ENCODE results near the gene MCF2L.
"Not testable (repeated sequence)": the region's sequence is repeated elsewhere in the genome, so short reads cannot be mapped to it uniquely, and the experiment has no call there.

Gene MCF2L

GRCh38 chr13:113096052-113096744 lies 127.2 kb downstream of the MCF2L start:
- no peak for DNase-seq (ENCODE audit: low read depth)

GRCh38 chr13:113096745-113097305 lies 127.8 kb downstream of the MCF2L start:
- no peak for DNase-seq (ENCODE audit: low read depth)

GRCh38 chr13:113097651-113098050 lies 128.6 kb downstream of the MCF2L start:
- DNase-seq (ENCODE audit: low read depth) = no peak

- no peak for DNase-seq (ENCODE audit: low read depth)
Observed at GRCh38 chr13:113098162-113098732, 129.2 kb downstream of the MCF2L start.

- DNase-seq (ENCODE audit: low read depth) = no peak
Observed at GRCh38 chr13:113099142-113099541, 130.1 kb downstream of the MCF2L start.

GRCh38 chr13:113102302-113102701 lies 133.3 kb downstream of the MCF2L start:
- DNase-seq (ENCODE audit: low read depth) = not testable (repeated sequence)

- DNase-seq (ENCODE audit: low read depth) = no peak
Observed at GRCh38 chr13:113102727-113103126, 133.7 kb downstream of the MCF2L start.

GRCh38 chr13:113103646-113104045 lies 134.6 kb downstream of the MCF2L start:
- no peak for DNase-seq (ENCODE audit: low read depth)

GRCh38 chr13:113105032-113105920 lies 136.3 kb downstream of the MCF2L start, which contains the start of gene F7:
Gene F7, plus strand, starts transcription at chr13:113105791. Its CDS starts 51 bp downstream, at chr13:113105842.
- no peak for DNase-seq (ENCODE audit: low read depth)

- no peak for DNase-seq (ENCODE audit: low read depth)
Observed at GRCh38 chr13:113105921-113106452, 137.0 kb downstream of the MCF2L start.

- no peak for DNase-seq (ENCODE audit: low read depth)
Observed at GRCh38 chr13:113106711-113107351, 137.8 kb downstream of the MCF2L start.

- DNase-seq (ENCODE audit: low read depth) = not testable (repeated sequence)
Observed at GRCh38 chr13:113108521-113108920, 139.5 kb downstream of the MCF2L start.

- DNase-seq (ENCODE audit: low read depth) = no peak
Observed at GRCh38 chr13:113109151-113110047, 140.4 kb downstream of the MCF2L start.

- no peak for DNase-seq (ENCODE audit: low read depth)
Observed at GRCh38 chr13:113110048-113110851, 141.2 kb downstream of the MCF2L start.

GRCh38 chr13:113110852-113111315 lies 141.9 kb downstream of the MCF2L start:
- no peak for DNase-seq (ENCODE audit: low read depth)

GRCh38 chr13:113111821-113112220 lies 142.8 kb downstream of the MCF2L start:
- DNase-seq (ENCODE audit: low read depth) = not testable (repeated sequence)

- DNase-seq (ENCODE audit: low read depth) = not testable (repeated sequence)
Observed at GRCh38 chr13:113112475-113112874, 143.5 kb downstream of the MCF2L start.

GRCh38 chr13:113112893-113113845 lies 144.2 kb downstream of the MCF2L start:
- DNase-seq (ENCODE audit: low read depth) = no peak

All from CMK (cell line).